ENCODE data around the gene SOCS2.
A peak's percentile ranks its signal among the peaks of the same experiment; 100 is the strongest.

Gene SOCS2

GRCh38 chr12:93612776-93613175 is 40.3 kb downstream of the SOCS2 start:
- Histone ChIP-seq H3K36me3 (ENCODE audit: control insufficient read depth in 4 of 4, insufficient read depth in 4 of 4, low read length in 3 of 4) (no peaks in the 10 kb centered on the region), H3K4me3 (ENCODE audit: control insufficient read depth in 1 of 7, extremely low read depth in 1 of 7, insufficient read depth in 4 of 7, low read depth in 2 of 7, low read length in 6 of 7) (no peak overlapping the region), H3K27me3 (replicated peaks in 2 of 5; ENCODE audit: control insufficient read depth in 4 of 5, insufficient read depth in 5 of 5, low read length in 4 of 5) (no peaks in the 10 kb centered on the region), H3K27ac (ENCODE audit: insufficient read depth in 1 of 2, low read depth in 1 of 2, low read length in 2 of 2, poor library complexity in 1 of 2, severe bottlenecking in 2 of 2) (no peak overlapping the region), H3K9me3 (ENCODE audit: control extremely low read depth in 1 of 5, control insufficient read depth in 4 of 5, insufficient read depth in 2 of 5, low read depth in 1 of 5, low read length in 4 of 5) (no peaks in the 10 kb centered on the region), H3K4me1 (ENCODE audit: control extremely low read depth in 1 of 4, control insufficient read depth in 4 of 4, insufficient read depth in 4 of 4, low read length in 3 of 4) (peaks cover 0 to 6% (median 3%) of the 10 kb centered on the region in 4 experiments)
- DNase-seq = no peak
- ChIA-PET POLR2A (interaction anchor here (0.6 to 1.0 kb wide), 2 partner anchors 9 to 12 kb away, joined by 3 read pairs; no protein-coding TSS in a partner anchor), CTCF (interaction anchor here (1.3 to 1.6 kb wide), 2 partner anchors 10 to 489 kb away, joined by 5 read pairs; no protein-coding TSS in a partner anchor)
- WGBS (ENCODE audit: insufficient coverage) = 6% methylated on average over 2 of the region's 4 CpGs

- Histone ChIP-seq H3K9me3 (ENCODE audit: control extremely low read depth in 1 of 5, control insufficient read depth in 4 of 5, insufficient read depth in 2 of 5, low read depth in 1 of 5, low read length in 4 of 5) (no peaks in the 10 kb centered on the region), H3K27ac (ENCODE audit: insufficient read depth in 1 of 2, low read depth in 1 of 2, low read length in 2 of 2, poor library complexity in 1 of 2, severe bottlenecking in 2 of 2) (no peak overlapping the region), H3K27me3 (replicated peaks in 2 of 5; ENCODE audit: control insufficient read depth in 4 of 5, insufficient read depth in 5 of 5, low read length in 4 of 5) (no peaks in the 10 kb centered on the region), H3K36me3 (ENCODE audit: control insufficient read depth in 4 of 4, insufficient read depth in 4 of 4, low read length in 3 of 4) (no peaks in the 10 kb centered on the region), H3K4me1 (ENCODE audit: control extremely low read depth in 1 of 4, control insufficient read depth in 4 of 4, insufficient read depth in 4 of 4, low read length in 3 of 4) (peaks cover 0 to 6% (median 3%) of the 10 kb centered on the region in 4 experiments), H3K4me3 (ENCODE audit: control insufficient read depth in 1 of 7, extremely low read depth in 1 of 7, insufficient read depth in 4 of 7, low read depth in 2 of 7, low read length in 6 of 7) (no peak overlapping the region)
- DNase-seq = no peak
- ChIA-PET CTCF (no interaction called here), POLR2A (no interaction called here)
- 100% methylated on average over 1 of the region's 2 CpGs for WGBS (ENCODE audit: insufficient coverage)
These were observed 42.6 kb downstream of the SOCS2 start for GRCh38 chr12:93614917-93615596.

- H3K4me1 ChIP-seq (ENCODE audit: control extremely low read depth in 1 of 4, control insufficient read depth in 4 of 4, insufficient read depth in 4 of 4, low read length in 3 of 4) = peaks cover 0 to 6% (median 3%) of the 10 kb centered on the region in 4 experiments
- WGBS (ENCODE audit: insufficient coverage) = 77% methylated on average over 7 of the region's 8 CpGs
- H3K36me3 ChIP-seq (ENCODE audit: control insufficient read depth in 4 of 4, insufficient read depth in 4 of 4, low read length in 3 of 4) = no peaks in the 10 kb centered on the region
- no peaks in the 10 kb centered on the region for H3K27me3 ChIP-seq (replicated peaks in 2 of 5; ENCODE audit: control insufficient read depth in 4 of 5, insufficient read depth in 5 of 5, low read length in 4 of 5)
- DNase-seq = peak in 2 of 3 donors; percentile 34 to 49
- ChIA-PET POLR2A (no interaction called here), CTCF (no interaction called here)
- no peak overlapping the region for H3K4me3 ChIP-seq (ENCODE audit: control insufficient read depth in 1 of 7, extremely low read depth in 1 of 7, insufficient read depth in 4 of 7, low read depth in 2 of 7, low read length in 6 of 7)
- no peaks in the 10 kb centered on the region for H3K9me3 ChIP-seq (ENCODE audit: control extremely low read depth in 1 of 5, control insufficient read depth in 4 of 5, insufficient read depth in 2 of 5, low read depth in 1 of 5, low read length in 4 of 5)
- H3K27ac ChIP-seq (ENCODE audit: insufficient read depth in 1 of 2, low read depth in 1 of 2, low read length in 2 of 2, poor library complexity in 1 of 2, severe bottlenecking in 2 of 2) = no peak overlapping the region
These were observed 44.2 kb downstream of the SOCS2 start for GRCh38 chr12:93616584-93617101.

GRCh38 chr12:93618891-93619410 is 46.5 kb downstream of the SOCS2 start:
- WGBS (ENCODE audit: insufficient coverage) = 95% methylated on average over 6 of the region's 8 CpGs
- no peaks in the 10 kb centered on the region for H3K27me3 ChIP-seq (replicated peaks in 2 of 5; ENCODE audit: control insufficient read depth in 4 of 5, insufficient read depth in 5 of 5, low read length in 4 of 5)
- H3K27ac ChIP-seq (ENCODE audit: insufficient read depth in 1 of 2, low read depth in 1 of 2, low read length in 2 of 2, poor library complexity in 1 of 2, severe bottlenecking in 2 of 2) = no peak overlapping the region
- ChIA-PET CTCF (interaction anchor here (0.7 to 1.1 kb wide), 3 partner anchors 11 to 49 kb away, joined by 3 read pairs; no protein-coding TSS in a partner anchor), POLR2A (interaction anchor here (0.9 kb wide), 1 partner anchor 335 kb away, joined by 3 read pairs; no protein-coding TSS in a partner anchor)
- DNase-seq = no peak
- no peak overlapping the region for H3K4me3 ChIP-seq (ENCODE audit: control insufficient read depth in 1 of 7, extremely low read depth in 1 of 7, insufficient read depth in 4 of 7, low read depth in 2 of 7, low read length in 6 of 7)
- peaks cover 0 to 1% (median 0%) of the 10 kb centered on the region in 4 experiments for H3K4me1 ChIP-seq (ENCODE audit: control extremely low read depth in 1 of 4, control insufficient read depth in 4 of 4, insufficient read depth in 4 of 4, low read length in 3 of 4)
- no peaks in the 10 kb centered on the region for H3K36me3 ChIP-seq (ENCODE audit: control insufficient read depth in 4 of 4, insufficient read depth in 4 of 4, low read length in 3 of 4)
- H3K9me3 ChIP-seq (ENCODE audit: control extremely low read depth in 1 of 5, control insufficient read depth in 4 of 5, insufficient read depth in 2 of 5, low read depth in 1 of 5, low read length in 4 of 5) = no peaks in the 10 kb centered on the region

GRCh38 chr12:93621986-93622385 is 49.5 kb downstream of the SOCS2 start:
- Histone ChIP-seq H3K9me3 (ENCODE audit: control extremely low read depth in 1 of 5, control insufficient read depth in 4 of 5, insufficient read depth in 2 of 5, low read depth in 1 of 5, low read length in 4 of 5) (no peaks in the 10 kb centered on the region), H3K4me3 (ENCODE audit: control insufficient read depth in 1 of 7, extremely low read depth in 1 of 7, insufficient read depth in 4 of 7, low read depth in 2 of 7, low read length in 6 of 7) (no peak overlapping the region), H3K4me1 (ENCODE audit: control extremely low read depth in 1 of 4, control insufficient read depth in 4 of 4, insufficient read depth in 4 of 4, low read length in 3 of 4) (peaks cover 0 to under 1% (median 0%) of the 10 kb centered on the region in 4 experiments), H3K36me3 (ENCODE audit: control insufficient read depth in 4 of 4, insufficient read depth in 4 of 4, low read length in 3 of 4) (no peaks in the 10 kb centered on the region), H3K27ac (ENCODE audit: insufficient read depth in 1 of 2, low read depth in 1 of 2, low read length in 2 of 2, poor library complexity in 1 of 2, severe bottlenecking in 2 of 2) (no peak overlapping the region), H3K27me3 (replicated peaks in 2 of 5; ENCODE audit: control insufficient read depth in 4 of 5, insufficient read depth in 5 of 5, low read length in 4 of 5) (no peaks in the 10 kb centered on the region)
- no peak for DNase-seq
- ChIA-PET POLR2A (no interaction called here), CTCF (no interaction called here)
- WGBS (ENCODE audit: insufficient coverage) = 100% methylated on average over 1 of the region's 2 CpGs

- CTCF ChIA-PET = no interaction called here
- WGBS (ENCODE audit: insufficient coverage) = 80% methylated on average over 1 of the region's 2 CpGs
- DNase-seq = no peak
These were observed 50.0 kb downstream of the SOCS2 start for GRCh38 chr12:93622485-93622884.

More at GRCh38 chr12:93622485-93622884, 50.0 kb downstream of the SOCS2 start:
- no peak overlapping the region for H3K27ac ChIP-seq (ENCODE audit: insufficient read depth in 1 of 2, low read depth in 1 of 2, low read length in 2 of 2, poor library complexity in 1 of 2, severe bottlenecking in 2 of 2)
- no peak overlapping the region for H3K4me3 ChIP-seq (ENCODE audit: control insufficient read depth in 1 of 7, extremely low read depth in 1 of 7, insufficient read depth in 4 of 7, low read depth in 2 of 7, low read length in 6 of 7)
- H3K36me3 ChIP-seq (ENCODE audit: control insufficient read depth in 4 of 4, insufficient read depth in 4 of 4, low read length in 3 of 4) = no peaks in the 10 kb centered on the region
- H3K4me1 ChIP-seq (ENCODE audit: control extremely low read depth in 1 of 4, control insufficient read depth in 4 of 4, insufficient read depth in 4 of 4, low read length in 3 of 4) = no peaks in the 10 kb centered on the region
- no peaks in the 10 kb centered on the region for H3K27me3 ChIP-seq (replicated peaks in 2 of 5; ENCODE audit: control insufficient read depth in 4 of 5, insufficient read depth in 5 of 5, low read length in 4 of 5)
- H3K9me3 ChIP-seq (ENCODE audit: control extremely low read depth in 1 of 5, control insufficient read depth in 4 of 5, insufficient read depth in 2 of 5, low read depth in 1 of 5, low read length in 4 of 5) = no peaks in the 10 kb centered on the region
- POLR2A ChIA-PET = no interaction called here

Data from common myeloid progenitor, CD34-positive (primary cell).